ENCODE data around the gene C11orf68. TPM values are rescaled to one million over a fixed set of nuclear protein-coding genes. Genes with fewer than 3 reads are reported as not detected.

Gene C11orf68
- total and polyA plus RNA-seq, 10 of the 15 experiments (the other 5 are each of a cell fraction or from before 2014, with no cell fraction given) = 3.0 to 25.4 (median 16.7) TPM

- peak; percentile 47; the same call in 1 of the 2 replicates for TF ChIP-seq ZNF687 (IDR thresholded peaks at IDR 0.05)
- TF ChIP-seq SRF (IDR thresholded peaks at IDR 0.05; ENCODE audit: low read depth in 2 of 2, low read length in 2 of 2) = peak in 1 of 2 experiments; percentile 18; a peak in 1 of 4 replicates
- TF ChIP-seq ZBTB4 (CRISPR knock-in tag; IDR thresholded peaks at IDR 0.05) = no peak
- peak; percentile 71 for TF ChIP-seq POLR2AphosphoS5 (IDR thresholded peaks at IDR 0.05; ENCODE audit: low read length)
- TF ChIP-seq POLR2A (IDR thresholded peaks at IDR 0.05; ENCODE audit: low read depth, low read length) = peak; percentile 83
- no peak for TF ChIP-seq TCF7 (IDR thresholded peaks at IDR 0.05; ENCODE audit: borderline replicate concordance)
- peak; percentile 44; the same call in 1 of the 2 replicates for TF ChIP-seq BACH1 (IDR thresholded peaks at IDR 0.05; ENCODE audit: borderline replicate concordance)
- peak; percentile 38; the same call in 1 of the 2 replicates for TF ChIP-seq TAF1 (IDR thresholded peaks at IDR 0.05; ENCODE audit: borderline replicate concordance, low read depth, low read length)
- TF ChIP-seq LARP7 (IDR thresholded peaks at IDR 0.05) = 0 out of 2 replicates have a peak, but pooled peaks have one; percentile 25
- peak; percentile 22; the same call in 1 of the 2 replicates for TF ChIP-seq ATF7 (IDR thresholded peaks at IDR 0.05; ENCODE audit: low read depth)
- no peak for TF ChIP-seq SIX5 (IDR thresholded peaks at IDR 0.05; ENCODE audit: low read depth, low read length, severe bottlenecking)
- no peak for TF ChIP-seq ZNF622 (IDR thresholded peaks at IDR 0.05)
These were observed 24.7 kb downstream of the C11orf68 start (continued) for GRCh38 chr11:65894034-65894591.

Data from GM12878 (cell line).